Mucosa of stomach (tissue), 1 donor: ENCODE measurements around the gene WDR27.

ENCODE experiments used
- H3K27me3 ChIP-seq: one replicate; pipeline ENCODE4 v1.7.0; 2013; ENCODE audit warnings: mild to moderate bottlenecking, low read length; ENCODE audit not compliant: control insufficient read depth, insufficient read depth
- H3K36me3 ChIP-seq: one replicate; pipeline ENCODE4 v1.7.0; 2013; ENCODE audit warnings: low read length; ENCODE audit not compliant: control insufficient read depth, insufficient read depth
- H3K4me1 ChIP-seq: one replicate; pipeline ENCODE4 v1.7.0; 2013; ENCODE audit warnings: mild to moderate bottlenecking, low read length; ENCODE audit not compliant: control insufficient read depth, insufficient read depth
- H3K4me3 ChIP-seq: one replicate; pipeline ENCODE4 v1.7.0; 2013; ENCODE audit warnings: low read length
- H3K9ac ChIP-seq: one replicate; pipeline ENCODE4 v1.7.0; 2013; ENCODE audit warnings: mild to moderate bottlenecking, low read length, moderate library complexity
- H3K9me3 ChIP-seq: one replicate; pipeline ENCODE4 v1.7.0; 2013; ENCODE audit warnings: mild to moderate bottlenecking, low read length, moderate library complexity; ENCODE audit not compliant: control insufficient read depth
- donor health status: Pancreatic carcinoma.

WDR27 gene

GRCh38 chr6:169626649-169627048 is 75.2 kb downstream of the WDR27 start:
- no peaks in the 10 kb centered on the region for H3K27me3 ChIP-seq
- H3K4me1 ChIP-seq = no peaks in the 10 kb centered on the region
- H3K4me3 ChIP-seq = no peak overlapping the region
- H3K9ac ChIP-seq = no peak overlapping the region
- H3K36me3 ChIP-seq = no peaks in the 10 kb centered on the region
- H3K9me3 ChIP-seq = no peaks in the 10 kb centered on the region

GRCh38 chr6:169626169-169626568 is 75.7 kb downstream of the WDR27 start:
- Histone ChIP-seq H3K27me3 (no peaks in the 10 kb centered on the region), H3K36me3 (no peaks in the 10 kb centered on the region), H3K4me1 (no peaks in the 10 kb centered on the region), H3K9me3 (no peaks in the 10 kb centered on the region), H3K9ac (no peak overlapping the region), H3K4me3 (no peak overlapping the region)

GRCh38 chr6:169625376-169625775 is 76.5 kb downstream of the WDR27 start:
- no peak overlapping the region for H3K4me3 ChIP-seq
- H3K9me3 ChIP-seq = no peaks in the 10 kb centered on the region
- H3K9ac ChIP-seq = no peak overlapping the region
- H3K27me3 ChIP-seq = no peaks in the 10 kb centered on the region
- H3K36me3 ChIP-seq = no peaks in the 10 kb centered on the region
- H3K4me1 ChIP-seq = no peaks in the 10 kb centered on the region

GRCh38 chr6:169624785-169625184 is 77.0 kb downstream of the WDR27 start:
- H3K27me3 ChIP-seq = no peaks in the 10 kb centered on the region
- no peak overlapping the region for H3K9ac ChIP-seq
- no peaks in the 10 kb centered on the region for H3K9me3 ChIP-seq
- no peaks in the 10 kb centered on the region for H3K36me3 ChIP-seq
- H3K4me3 ChIP-seq = no peak overlapping the region
- no peaks in the 10 kb centered on the region for H3K4me1 ChIP-seq

GRCh38 chr6:169623975-169624374 is 77.9 kb downstream of the WDR27 start:
- Histone ChIP-seq H3K9me3 (no peaks in the 10 kb centered on the region), H3K27me3 (no peaks in the 10 kb centered on the region), H3K9ac (no peak overlapping the region), H3K4me3 (no peak overlapping the region), H3K4me1 (no peaks in the 10 kb centered on the region), H3K36me3 (no peaks in the 10 kb centered on the region)

DNA sequence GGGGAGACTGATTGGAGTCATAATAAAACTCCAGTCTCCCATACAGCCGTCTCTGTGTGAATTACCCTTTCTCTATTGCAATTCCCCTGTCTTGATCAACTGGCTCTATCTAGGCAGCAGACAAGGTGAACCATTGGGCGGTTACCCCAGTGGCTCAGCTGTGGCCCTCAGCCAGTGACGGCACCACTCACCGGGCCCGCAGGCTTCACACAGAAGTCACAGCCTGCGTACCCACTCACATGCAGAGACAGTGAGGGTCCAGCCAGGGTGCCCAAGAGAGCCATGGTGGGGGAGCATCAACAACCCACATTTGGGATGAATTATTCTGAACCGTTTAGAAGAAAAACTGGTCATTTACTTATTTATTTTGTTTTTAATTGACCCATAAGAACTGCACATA is 78.5 kb downstream of the WDR27 start:
- Histone ChIP-seq H3K9me3 (no peaks in the 10 kb centered on the region), H3K4me1 (no peaks in the 10 kb centered on the region), H3K9ac (no peak overlapping the region), H3K36me3 (no peaks in the 10 kb centered on the region), H3K4me3 (no peak overlapping the region), H3K27me3 (no peaks in the 10 kb centered on the region)

DNA sequence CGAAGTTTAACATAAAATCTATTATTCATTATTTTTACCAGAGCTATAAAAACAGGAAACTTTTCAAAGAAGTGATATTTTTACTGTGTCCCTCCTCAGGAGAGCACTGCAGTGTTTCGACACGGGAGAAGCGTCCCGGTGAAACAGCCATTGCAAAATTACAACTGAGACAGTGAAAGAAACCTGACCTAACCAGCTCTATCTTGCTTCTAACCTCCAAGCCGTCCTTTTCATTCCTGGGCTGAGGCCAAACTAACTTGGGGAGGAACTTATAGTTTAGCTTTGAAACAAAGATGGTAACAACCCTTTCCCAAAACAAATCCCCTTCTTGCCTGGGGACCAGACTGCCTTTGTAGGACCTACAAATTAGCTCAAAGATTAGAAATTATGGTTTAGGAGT is 79.2 kb downstream of the WDR27 start:
- H3K9me3 ChIP-seq = no peaks in the 10 kb centered on the region
- no peak overlapping the region for H3K4me3 ChIP-seq
- H3K36me3 ChIP-seq = no peaks in the 10 kb centered on the region
- H3K9ac ChIP-seq = no peak overlapping the region
- H3K4me1 ChIP-seq = no peaks in the 10 kb centered on the region
- H3K27me3 ChIP-seq = no peaks in the 10 kb centered on the region

- Histone ChIP-seq H3K9ac (no peak overlapping the region), H3K4me3 (no peak overlapping the region), H3K9me3 (no peaks in the 10 kb centered on the region), H3K4me1 (no peaks in the 10 kb centered on the region), H3K27me3 (no peaks in the 10 kb centered on the region), H3K36me3 (no peaks in the 10 kb centered on the region)
These were observed 80.5 kb downstream of the WDR27 start for GRCh38 chr6:169621311-169621710.

GRCh38 chr6:169620171-169621130 is 81.4 kb downstream of the WDR27 start:
- Histone ChIP-seq H3K4me1 (no peaks in the 10 kb centered on the region), H3K9ac (no peak overlapping the region), H3K9me3 (no peaks in the 10 kb centered on the region), H3K4me3 (no peak overlapping the region), H3K27me3 (no peaks in the 10 kb centered on the region), H3K36me3 (no peaks in the 10 kb centered on the region)

GRCh38 chr6:169619650-169620049 is 82.2 kb downstream of the WDR27 start:
- no peaks in the 10 kb centered on the region for H3K4me1 ChIP-seq
- no peaks in the 10 kb centered on the region for H3K9me3 ChIP-seq
- H3K9ac ChIP-seq = no peak overlapping the region
- no peak overlapping the region for H3K4me3 ChIP-seq
- no peaks in the 10 kb centered on the region for H3K36me3 ChIP-seq
- H3K27me3 ChIP-seq = no peaks in the 10 kb centered on the region

- no peaks in the 10 kb centered on the region for H3K9me3 ChIP-seq
These were observed 83.0 kb downstream of the WDR27 start for GRCh38 chr6:169618526-169619490.

GRCh38 chr6:169617562-169617961 is 84.3 kb downstream of the WDR27 start:
- Histone ChIP-seq H3K4me3 (no peak overlapping the region), H3K27me3 (no peaks in the 10 kb centered on the region), H3K36me3 (no peaks in the 10 kb centered on the region), H3K9me3 (no peaks in the 10 kb centered on the region), H3K9ac (no peak overlapping the region), H3K4me1 (no peaks in the 10 kb centered on the region)

More at GRCh38 chr6:169618526-169619490, 83.0 kb downstream of the WDR27 start:
- no peak overlapping the region for H3K9ac ChIP-seq
- H3K27me3 ChIP-seq = no peaks in the 10 kb centered on the region
- H3K4me1 ChIP-seq = no peaks in the 10 kb centered on the region
- H3K36me3 ChIP-seq = no peaks in the 10 kb centered on the region
- no peak overlapping the region for H3K4me3 ChIP-seq
